T1000 (cell line): ENCODE measurements around the gene SMAP1.

Source experiments
- DNase-seq: peaks from one replicate; lab custom pipeline; 2025; ENCODE audit warnings: mixed read lengths; lab: John Stamatoyannopoulos, UW

SMAP1 gene

DNA sequence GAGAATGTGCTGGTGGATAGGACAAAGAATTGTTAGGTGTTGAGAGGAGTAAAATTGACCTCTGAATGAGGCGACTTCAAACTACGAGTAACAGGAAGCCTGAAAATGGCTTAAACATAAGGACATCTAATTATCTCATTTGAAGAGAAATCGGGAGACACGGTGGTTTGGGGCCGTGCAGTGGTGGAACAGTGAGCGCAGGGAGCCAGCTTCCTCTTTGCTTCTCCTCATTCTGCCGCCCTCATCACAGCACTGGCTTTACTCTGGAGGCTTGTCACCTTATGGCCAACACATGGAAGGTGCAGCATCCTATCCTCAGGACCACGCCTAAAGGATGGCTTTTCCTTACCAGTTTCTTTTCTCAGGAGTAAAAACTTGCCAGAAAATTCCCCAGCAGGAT is 174.9 kb downstream of the SMAP1 start:
- DNase-seq: no peak

DNA sequence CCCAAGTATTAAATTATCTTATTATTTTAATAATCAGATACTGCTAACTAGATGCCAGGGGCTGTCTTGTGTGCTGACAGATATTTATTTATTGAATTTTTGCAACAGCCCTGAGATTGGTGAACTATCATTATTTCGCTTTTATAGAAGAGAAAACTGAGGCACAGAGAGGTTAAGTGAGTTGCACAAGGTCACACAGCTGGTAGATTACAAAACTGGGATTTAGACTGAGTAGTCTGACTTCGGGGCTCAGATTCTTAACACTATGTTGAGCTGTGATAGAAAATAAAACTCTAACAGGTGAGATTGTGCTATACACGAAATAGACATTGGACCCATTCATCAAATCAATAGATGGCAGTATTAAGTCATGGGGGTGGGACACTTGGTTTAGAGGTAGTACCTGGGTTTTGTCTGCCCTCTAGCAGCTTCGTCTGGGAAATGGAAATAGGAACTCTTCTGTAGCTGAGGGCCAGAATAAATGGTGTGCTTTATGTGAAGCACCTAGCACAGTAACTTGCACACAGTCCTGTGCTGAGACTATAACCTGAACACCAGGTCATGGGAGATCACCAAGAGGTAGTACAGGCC is 175.7 kb downstream of the SMAP1 start:
- no peak for DNase-seq

DNA sequence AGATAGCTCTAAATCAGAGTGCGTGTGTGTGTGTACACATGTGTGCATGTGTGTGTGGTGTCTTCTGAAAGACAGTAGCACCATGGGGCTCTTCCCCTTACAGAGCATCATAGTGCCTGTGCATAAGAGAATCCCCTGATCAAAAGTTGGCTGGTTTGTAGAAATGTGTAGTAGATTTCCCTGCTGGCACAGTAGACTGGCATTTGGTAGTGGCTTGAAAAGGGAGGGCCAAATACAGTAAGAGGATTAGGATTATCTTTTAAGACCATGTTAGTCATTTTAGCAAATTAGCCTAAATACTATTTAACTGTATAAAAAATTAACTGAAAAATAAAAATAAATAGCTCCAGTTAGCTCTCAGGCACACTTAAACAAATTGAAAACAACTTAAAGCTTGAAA is 176.6 kb downstream of the SMAP1 start:
- no peak for DNase-seq

DNA sequence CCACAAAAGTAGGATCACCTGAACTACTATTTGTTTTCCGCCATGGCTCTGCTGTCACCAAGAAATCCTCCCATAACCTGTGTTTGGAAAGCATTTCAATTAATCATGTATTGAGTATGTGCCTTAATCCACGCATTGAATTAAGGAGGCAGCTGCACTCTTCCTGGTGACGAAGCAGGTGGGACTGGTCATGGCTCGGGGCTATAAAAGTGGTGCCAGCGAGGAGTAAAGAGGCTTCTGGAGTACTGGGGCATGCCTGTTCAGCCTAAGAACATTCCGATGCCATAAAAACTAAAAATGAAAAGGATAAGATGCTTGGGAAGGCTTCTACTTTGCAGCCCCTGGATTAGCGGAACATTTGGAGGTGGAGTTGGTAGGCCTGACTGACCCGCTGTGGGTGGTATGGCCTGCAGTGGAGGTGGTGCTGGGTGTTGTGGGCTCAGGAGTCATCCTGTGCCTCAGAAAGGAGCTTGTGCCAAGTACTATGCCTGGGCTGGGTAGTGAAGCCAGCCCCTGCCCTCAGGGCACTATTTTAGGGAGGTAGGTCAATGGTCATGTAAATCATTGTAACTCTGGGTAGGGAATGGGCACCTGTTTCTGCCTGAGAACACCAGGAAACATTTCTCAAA is 178.6 kb downstream of the SMAP1 start:
- no peak for DNase-seq

DNA sequence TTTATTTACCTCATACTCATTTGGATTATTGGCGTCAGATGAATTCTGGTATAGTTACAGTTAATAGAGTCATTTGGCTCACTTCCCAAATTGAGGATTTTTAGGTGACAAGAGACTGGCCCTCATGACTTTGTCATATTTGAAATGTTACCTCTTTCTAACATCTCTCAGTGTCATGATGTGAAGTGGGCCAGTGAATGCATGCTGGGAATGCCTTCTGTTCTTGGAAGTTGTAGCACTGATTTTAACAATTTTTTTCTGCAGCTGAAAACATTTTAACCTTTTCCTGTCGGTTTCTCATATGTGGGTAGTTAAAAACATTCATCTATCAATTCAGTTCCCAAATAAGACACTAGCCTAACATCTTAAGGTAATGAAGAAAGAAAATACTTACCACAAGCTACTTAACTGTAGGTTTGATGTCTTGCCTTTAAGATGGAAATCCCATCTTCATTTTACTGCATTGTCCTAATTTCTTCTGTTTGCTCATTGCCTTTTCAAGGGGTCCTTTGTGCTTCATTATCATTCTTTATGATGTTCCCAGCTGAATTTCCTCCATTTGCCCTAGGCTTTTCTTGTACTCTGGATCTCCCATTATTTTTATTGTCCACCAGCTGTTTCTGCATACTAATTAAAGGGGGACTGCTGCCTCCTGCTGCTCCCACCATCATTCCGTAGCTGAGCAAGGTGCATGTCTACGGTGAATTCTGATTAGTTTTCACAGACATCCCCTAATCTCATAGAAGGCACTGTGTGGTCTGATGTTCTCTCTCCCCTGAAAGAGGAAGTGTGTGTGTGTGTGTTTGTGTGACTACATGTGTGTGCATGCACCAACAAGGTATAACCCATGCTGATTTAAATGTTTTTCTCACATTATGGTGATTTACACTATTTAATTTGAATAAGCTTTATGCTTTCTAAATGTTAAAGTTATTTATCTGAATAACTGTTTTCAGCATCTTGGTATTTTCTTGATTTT is 179.7 kb downstream of the SMAP1 start:
- no peak for DNase-seq

DNA sequence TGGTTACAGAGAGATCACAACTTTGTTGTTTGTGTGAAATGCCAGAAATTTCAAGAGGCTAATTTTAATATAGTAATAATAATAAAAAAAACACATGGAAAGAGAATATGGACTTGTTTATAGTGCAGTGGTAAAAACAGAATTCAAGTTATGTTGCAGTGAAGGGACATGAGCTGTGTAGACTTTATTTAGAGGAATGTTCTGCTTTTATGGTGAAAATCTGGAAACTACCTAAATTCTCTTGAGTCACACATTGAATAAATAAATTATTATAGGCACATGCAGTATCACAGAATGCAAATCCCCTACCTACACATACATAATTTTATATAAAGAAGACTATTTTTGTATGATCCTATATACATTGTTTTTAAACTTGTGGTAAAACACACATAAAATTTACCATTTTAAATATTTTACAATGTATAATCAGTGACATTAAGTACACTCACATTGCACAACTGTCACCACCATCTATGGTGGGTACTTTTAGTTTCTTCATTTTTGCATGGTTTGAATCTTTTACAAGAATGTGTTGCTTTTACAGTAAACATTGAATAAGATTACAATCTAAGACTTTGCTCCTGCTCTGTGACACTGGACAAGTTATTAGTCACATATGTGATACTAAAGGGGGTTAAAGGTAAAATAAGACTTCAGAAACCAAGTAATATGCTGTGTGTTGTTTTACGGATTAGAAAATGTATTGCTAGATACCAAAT is 181.8 kb downstream of the SMAP1 start:
- DNase-seq: no peak

DNA sequence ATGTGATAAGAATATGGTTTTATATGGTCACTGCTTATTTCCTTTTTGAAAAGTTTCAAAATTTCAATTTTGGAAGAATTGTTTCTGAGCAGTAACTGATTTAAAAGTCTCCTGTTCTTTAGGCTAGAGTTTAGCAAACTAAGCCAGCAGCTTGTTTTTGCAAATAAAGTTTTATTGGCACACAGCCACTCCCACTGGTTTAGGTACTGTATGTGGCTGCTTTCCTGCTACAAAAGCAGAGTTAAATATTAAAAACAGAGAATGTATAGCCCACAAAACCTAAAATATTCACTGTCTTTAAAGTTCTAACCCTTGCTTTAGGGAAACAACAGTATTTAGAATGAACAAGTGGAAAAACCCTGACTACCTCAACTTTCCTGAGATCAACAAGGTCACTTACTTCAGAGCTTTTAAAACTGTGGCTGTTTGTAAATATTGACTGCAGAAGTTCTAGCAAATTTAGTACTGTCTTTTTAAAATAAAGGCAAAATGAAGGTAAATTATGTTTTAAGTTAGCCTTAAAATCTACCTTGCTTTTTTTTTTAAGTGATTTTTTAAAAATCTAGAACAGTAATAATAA is 185.1 kb downstream of the SMAP1 start:
- no peak for DNase-seq

DNA sequence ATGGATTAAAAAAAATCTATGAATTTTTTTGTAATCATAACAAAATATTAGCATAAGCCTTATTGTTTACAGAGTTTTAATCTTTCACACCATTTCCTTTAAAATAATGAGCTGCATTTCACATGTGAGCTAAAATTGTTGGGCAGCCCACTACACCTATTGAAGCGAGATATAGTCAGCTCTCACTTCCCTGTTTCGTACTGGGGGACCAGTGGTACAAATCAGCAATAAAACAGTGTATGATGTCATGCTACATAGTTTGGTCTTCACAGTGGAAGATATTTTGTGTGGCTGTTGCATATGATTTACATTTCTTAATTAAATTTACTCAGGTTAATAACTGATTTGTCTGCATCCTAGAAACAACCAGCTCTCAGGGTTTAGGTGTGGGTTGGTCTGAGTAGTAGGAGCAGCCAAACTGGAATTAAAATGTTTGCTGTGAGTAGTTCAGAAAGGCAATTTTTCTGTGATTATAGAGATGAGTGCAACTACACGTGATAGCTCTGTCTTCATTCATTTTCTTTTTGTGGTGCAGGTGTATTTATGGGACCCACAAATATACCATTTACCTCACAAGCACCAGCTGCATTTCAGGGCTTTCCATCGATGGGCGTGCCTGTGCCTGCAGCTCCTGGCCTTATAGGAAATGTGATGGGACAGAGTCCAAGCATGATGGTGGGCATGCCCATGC is 189.8 kb downstream of the SMAP1 start:
- no peak for DNase-seq

DNA sequence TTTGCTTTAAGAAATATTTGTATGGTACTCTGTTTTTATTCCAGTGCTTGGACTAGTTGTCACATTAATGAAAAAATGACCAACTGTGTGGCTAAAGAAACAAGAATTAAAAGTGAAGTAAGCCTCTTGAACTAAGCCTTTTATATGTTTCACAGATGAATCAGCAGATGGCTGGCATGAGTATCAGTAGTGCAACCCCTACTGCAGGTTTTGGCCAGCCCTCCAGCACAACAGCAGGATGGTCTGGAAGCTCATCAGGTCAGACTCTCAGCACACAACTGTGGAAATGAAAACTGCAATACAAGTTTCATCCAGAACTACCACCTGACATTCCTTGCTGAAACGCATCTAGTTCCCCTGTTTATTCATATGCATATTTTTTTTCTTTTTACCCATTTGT is 192.4 kb downstream of the SMAP1 start:
- no peak for DNase-seq

DNA sequence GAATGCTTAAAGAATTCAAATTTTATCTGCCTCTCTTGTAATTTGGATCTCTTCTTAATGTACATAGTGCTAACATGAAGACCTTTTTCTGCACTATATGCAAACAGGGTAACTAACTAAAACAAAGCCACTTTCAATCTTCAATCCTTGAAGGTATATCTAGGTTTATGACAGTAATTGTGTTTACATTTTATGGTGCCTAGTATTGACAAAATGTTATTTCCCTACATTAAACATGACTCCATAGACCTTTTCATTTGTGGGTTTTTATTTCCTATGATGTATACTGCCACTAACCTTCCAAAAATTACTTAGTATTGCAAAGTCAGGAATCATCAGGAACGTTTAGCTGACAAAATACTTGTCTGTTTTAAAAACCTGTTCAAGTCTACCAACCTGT is 193.2 kb downstream of the SMAP1 start:
- no peak for DNase-seq

DNA sequence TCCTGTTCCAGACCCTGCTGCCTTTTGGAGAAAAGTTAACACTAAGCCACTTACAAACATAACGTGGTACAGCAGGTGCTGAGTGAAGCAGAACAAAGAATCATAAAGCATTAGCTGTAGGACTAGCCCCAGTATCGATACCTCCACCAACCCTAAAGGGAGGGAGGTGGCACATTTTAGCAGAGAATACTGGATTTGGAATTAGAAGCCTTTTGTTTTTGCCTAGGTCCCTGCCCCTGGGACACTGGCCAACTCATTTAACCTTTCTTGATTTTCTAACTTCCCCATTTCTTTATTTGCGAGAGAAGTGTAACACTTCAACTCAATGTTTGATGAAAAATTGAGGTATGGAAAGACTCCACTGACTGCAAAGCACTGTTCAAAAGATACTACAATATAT is 195.7 kb downstream of the SMAP1 start:
- no peak for DNase-seq

DNA sequence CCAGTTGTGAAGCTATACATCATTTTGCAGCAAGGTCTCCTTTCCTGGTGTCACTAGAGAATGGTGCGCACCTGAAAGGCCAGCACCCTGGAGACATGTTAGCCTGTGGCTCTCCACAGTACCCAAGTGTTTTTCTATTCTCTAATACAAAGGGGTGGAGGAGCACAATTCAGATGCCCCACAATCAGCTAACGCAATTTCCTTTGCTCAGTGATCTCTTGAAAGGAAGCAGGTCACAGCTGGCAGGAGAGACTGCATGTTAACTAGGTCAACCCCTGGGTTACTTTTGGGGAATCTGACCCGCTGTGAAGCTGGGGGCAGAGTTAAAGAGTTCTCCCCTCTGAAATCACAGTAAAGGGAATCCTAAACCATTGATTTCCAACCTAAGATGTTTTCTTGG is 196.7 kb downstream of the SMAP1 start:
- no peak for DNase-seq

DNA sequence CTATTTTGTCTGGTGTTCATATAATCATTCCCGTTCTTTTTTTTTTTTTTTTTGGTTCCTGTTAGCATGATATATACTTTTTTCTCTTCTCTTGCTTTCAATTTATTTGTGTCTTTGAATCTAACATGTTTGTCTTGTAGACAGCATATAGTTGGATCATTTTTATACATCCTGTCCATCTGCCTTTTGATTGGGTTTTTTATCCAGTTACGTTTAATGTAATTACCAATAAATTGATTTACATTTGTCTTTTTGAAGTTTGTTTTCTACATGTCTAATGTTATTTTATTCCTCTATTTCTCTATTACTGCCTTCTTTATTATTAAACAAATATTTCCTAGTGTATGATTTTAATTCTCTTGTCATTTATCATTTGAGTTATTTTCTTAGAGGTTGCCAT is 204.8 kb downstream of the SMAP1 start:
- DNase-seq: no peak

DNA sequence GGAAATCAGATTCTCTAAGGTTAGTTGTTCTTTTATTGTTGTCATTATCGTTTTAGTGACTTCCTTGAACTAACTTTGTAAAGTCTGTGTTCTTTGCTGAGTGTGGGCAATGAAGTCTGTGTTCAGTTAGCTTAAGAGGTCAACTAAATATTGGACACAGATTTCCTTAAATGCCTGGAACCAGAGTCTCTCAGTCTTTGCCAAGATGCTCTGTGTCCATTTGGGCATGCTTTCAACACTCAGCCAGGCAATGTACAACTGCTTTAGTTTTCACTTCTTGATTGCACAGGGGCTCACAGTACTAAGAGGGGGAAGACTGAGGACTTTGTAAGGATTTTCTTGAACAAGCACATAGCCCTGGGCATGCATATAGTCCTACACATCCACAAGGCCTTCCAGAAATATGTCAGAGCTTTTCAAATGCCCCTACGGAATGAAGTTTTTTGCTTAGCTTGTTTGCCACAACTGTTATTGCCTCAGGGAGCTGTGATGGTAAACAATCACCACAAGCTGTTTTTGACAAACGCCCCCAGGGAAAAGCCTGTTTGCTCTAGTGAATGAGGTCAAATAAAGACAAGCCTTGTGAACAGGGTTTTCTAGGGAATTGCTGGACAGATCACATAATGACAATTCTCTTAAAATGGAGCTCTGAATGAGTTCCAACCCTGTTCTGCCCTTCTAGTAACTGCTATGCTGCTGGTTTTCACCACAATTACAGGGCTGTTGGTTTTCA is 206.7 kb downstream of the SMAP1 start:
- DNase-seq: no peak

DNA sequence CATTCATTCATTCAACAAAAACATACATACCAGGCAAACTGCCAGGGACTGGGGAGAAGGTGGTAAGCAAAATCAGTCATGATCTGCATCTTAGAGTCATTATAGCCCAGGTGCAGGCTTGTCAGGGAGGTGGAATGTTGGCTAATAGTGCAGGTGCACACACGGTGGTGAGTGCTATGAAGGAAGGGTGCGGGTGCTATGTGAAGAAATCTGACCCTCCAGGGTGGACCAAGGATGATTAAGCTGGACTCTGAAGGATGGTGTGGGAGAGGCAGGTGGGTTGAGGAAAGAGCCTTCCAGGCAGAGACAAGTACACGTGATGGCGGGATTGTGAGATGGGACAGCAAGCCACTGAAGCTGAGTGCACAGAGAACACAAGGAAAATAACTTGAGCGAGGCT is 211.8 kb downstream of the SMAP1 start:
- no peak for DNase-seq

DNA sequence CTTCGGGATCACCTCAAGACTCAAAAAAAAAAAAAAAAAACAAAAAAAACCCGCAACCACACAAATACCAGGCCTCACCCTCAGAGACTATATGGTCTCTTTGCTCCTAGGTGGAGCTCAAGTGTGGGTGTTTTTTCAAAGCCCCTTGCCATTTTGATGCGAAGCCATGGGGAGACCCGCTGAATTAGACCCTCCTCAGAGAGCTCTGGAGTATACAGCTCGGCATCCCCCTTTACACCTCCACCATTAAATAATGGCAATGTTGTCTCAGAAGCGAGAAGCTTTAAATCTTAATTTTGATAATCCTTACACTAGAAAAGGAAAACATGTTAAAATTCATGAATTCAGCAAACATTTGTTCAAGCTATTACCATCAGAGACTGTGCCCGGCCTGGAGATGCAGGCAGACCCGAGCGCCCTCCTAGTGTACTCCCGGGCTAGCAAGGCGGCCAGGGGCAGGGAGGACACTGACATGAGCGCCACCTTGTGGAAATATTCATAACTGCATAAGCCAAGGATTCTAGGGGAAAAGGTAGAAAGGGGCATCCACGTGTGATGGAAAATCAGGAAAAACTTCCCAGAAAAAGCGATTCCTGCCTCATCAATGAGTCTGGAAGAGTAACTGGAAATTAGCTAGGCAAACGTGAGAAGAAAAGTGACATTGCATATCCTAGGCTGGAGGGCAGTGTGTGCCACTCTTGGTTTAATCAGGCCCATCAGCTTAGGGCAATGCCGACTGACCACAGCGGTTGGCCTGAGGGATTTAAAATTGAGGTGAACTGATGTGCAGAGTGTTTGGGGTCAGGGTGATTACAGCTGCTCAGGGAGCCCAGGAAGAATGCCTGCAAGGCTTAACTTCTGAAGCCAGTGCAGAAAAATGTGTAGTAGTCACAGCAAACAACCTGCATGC is 216.6 kb downstream of the SMAP1 start:
- DNase-seq: no peak

DNA sequence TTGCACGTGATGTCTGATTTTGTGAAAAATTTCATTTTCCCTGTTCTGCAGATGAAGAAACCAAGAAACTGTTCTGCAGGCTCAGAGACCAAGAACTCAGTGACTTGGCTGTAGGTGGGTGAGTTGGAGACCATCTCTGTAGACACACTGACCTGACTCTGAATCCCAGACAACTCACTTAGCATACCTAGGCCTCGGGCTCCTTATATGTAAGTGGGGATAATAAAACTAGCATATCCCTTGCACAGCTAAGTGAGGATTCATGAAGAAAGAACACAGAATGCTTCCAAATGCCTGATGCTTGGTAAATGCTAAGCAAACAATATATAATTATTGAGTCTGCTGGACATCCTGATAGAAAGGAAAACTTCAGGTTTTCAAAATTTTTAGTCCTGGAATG is 218.4 kb downstream of the SMAP1 start:
- no peak for DNase-seq

DNA sequence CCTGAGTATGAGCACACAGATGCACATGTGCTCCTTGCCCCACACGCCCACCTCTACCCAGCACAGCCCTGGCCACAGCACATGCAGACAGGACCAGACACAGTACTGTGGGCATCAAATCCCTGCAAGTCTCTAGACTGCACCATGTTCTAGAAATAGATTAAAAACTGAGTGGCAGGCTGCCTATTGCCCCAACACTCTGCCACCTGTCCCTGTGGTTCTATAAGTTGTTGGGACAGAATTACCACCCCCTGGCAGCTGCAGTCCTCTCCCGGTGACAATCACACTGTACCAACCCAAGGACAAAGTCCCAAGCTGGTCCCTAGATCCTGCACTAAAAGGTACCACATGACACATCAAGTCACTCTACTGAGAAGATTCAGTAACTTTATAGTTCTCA is 219.0 kb downstream of the SMAP1 start:
- DNase-seq: no peak

DNA sequence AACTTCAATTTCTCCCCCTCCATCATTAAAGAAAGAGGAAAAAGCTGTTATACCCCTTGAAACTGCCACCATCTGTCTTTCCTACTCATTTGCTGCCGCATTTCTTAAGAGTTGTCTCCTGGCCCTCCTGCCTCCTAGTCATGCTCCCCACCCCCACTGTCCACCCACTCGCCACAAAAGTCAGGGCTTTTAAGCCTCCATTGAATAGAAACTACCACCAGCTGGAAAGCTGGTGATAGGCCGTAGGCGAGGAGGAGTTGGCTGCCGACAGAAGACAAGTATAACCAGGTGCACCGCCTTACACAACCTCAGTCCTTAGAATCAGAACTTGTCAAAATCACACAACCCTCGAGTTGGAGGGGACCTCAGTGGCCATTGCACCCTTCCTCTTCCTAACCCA is 221.6 kb downstream of the SMAP1 start:
- DNase-seq: no peak

DNA sequence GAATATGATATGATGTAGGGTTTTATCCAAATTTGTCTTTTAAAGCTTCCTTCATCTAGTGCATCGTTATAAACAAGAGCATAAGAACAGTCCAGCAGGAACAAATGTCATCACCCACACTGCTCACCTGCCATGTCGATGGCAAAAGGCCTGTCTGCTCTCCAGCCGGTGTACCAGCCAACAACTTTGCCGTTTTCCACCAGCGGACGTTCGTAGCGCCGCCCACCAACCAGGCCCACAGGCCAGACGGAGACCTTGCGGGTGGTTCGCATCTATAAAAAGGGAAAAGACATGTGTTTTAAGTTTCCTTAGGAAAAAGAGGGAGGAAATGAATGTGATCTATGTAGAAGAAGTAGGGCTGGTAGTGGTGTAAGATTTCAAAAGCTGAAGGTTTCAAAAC is 226.3 kb downstream of the SMAP1 start:
- DNase-seq: no peak
